ENCODE measurements around the gene UVSSA. TPM values are rescaled to one million over a fixed set of nuclear protein-coding genes. Genes with fewer than 3 reads are reported as not detected.

UVSSA gene
- total RNA-seq, 1 donor from 2014 or later: 22.1 TPM

- H3K4me3 Mint-ChIP-seq (ENCODE audit: unreplicated experiment): no peak overlapping the region
- H3K36me3 Mint-ChIP-seq (ENCODE audit: low read depth, unreplicated experiment): peaks cover 14% of the 10 kb centered on the region
- H3K27ac Mint-ChIP-seq (ENCODE audit: unreplicated experiment): no peak overlapping the region
- DNase-seq (ENCODE audit: low spot score): no peak
- peaks cover 8% of the 10 kb centered on the region for H3K27me3 Mint-ChIP-seq (ENCODE audit: unreplicated experiment)
- H3K4me1 Mint-ChIP-seq (ENCODE audit: unreplicated experiment): peaks cover 3% of the 10 kb centered on the region
- TF ChIP-seq, protein P1, sequence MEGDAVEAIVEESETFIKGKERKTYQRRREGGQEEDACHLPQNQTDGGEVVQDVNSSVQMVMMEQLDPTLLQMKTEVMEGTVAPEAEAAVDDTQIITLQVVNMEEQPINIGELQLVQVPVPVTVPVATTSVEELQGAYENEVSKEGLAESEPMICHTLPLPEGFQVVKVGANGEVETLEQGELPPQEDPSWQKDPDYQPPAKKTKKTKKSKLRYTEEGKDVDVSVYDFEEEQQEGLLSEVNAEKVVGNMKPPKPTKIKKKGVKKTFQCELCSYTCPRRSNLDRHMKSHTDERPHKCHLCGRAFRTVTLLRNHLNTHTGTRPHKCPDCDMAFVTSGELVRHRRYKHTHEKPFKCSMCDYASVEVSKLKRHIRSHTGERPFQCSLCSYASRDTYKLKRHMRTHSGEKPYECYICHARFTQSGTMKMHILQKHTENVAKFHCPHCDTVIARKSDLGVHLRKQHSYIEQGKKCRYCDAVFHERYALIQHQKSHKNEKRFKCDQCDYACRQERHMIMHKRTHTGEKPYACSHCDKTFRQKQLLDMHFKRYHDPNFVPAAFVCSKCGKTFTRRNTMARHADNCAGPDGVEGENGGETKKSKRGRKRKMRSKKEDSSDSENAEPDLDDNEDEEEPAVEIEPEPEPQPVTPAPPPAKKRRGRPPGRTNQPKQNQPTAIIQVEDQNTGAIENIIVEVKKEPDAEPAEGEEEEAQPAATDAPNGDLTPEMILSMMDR (IDR thresholded peaks at IDR 0.05; ENCODE audit: unreplicated experiment): no peak
- H3K9me3 Mint-ChIP-seq (ENCODE audit: unreplicated experiment): no peaks in the 10 kb centered on the region
These were observed 21.1 kb upstream of the UVSSA start for GRCh38 chr4:1325681-1326635.

DNA sequence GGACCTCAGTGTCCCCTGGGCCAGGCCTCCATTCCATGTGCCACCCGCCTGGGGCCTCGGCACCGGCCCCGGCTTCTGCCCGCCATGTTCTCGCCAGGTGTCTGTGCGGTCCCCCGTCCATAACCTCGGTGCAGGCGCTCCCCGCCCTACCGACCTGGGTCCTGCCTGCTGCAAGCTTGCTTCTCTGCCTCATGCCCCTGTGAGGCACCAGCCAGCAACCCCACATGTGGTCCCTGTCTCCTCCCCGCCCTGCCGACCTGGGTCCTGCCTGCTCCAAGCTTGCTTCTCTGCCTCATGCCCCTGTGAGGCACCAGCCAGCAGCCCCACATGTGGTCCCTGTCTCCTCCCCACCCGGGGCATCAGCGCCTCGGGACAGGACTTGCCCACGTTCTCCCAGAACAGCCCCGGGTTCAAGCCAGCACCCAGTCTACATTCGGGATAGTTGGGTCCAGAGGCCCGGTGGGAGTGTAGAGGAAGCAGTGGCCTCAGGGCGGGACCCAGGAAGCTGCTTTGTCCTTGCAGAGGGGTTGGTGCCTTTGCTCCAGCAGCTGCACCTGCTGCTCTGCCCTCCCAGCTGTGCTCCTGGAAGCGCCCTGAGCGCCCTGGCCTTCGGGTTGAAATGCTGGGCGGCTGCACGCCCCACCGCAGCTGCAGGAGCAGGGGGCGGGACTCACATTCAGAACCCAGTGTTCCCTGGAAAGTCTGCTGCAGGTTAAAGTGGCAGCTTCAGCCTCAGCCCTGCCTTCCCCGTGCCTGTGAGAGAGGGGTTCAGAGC is 20.1 kb upstream of the UVSSA start:
- Mint-ChIP-seq H3K4me3 (ENCODE audit: unreplicated experiment) (no peak overlapping the region), H3K27ac (ENCODE audit: unreplicated experiment) (no peak overlapping the region), H3K4me1 (ENCODE audit: unreplicated experiment) (peaks cover 3% of the 10 kb centered on the region), H3K36me3 (ENCODE audit: low read depth, unreplicated experiment) (peaks cover 12% of the 10 kb centered on the region), H3K9me3 (ENCODE audit: unreplicated experiment) (no peaks in the 10 kb centered on the region), H3K27me3 (ENCODE audit: unreplicated experiment) (peaks cover 6% of the 10 kb centered on the region)
- TF ChIP-seq, protein P1 (IDR thresholded peaks at IDR 0.05; ENCODE audit: unreplicated experiment): no peak
- no peak for DNase-seq (ENCODE audit: low spot score)

GRCh38 chr4:1327526-1328266 is 19.3 kb upstream of the UVSSA start:
- TF ChIP-seq, protein P1 (IDR thresholded peaks at IDR 0.05; ENCODE audit: unreplicated experiment): no peak
- peaks cover 6% of the 10 kb centered on the region for H3K27me3 Mint-ChIP-seq (ENCODE audit: unreplicated experiment)

GRCh38 chr4:1328267-1329155 is 18.5 kb upstream of the UVSSA start:
- no peak for DNase-seq (ENCODE audit: low spot score)
- Mint-ChIP-seq H3K4me1 (ENCODE audit: unreplicated experiment) (peaks cover 3% of the 10 kb centered on the region), H3K27ac (ENCODE audit: unreplicated experiment) (no peak overlapping the region), H3K9me3 (ENCODE audit: unreplicated experiment) (no peaks in the 10 kb centered on the region), H3K4me3 (ENCODE audit: unreplicated experiment) (no peak overlapping the region), H3K27me3 (ENCODE audit: unreplicated experiment) (peaks cover 6% of the 10 kb centered on the region), H3K36me3 (ENCODE audit: low read depth, unreplicated experiment) (peaks cover 12% of the 10 kb centered on the region)
- TF ChIP-seq, protein P1 (IDR thresholded peaks at IDR 0.05; ENCODE audit: unreplicated experiment): no peak

More at GRCh38 chr4:1327526-1328266, 19.3 kb upstream of the UVSSA start:
- Mint-ChIP-seq H3K9me3 (ENCODE audit: unreplicated experiment) (no peaks in the 10 kb centered on the region), H3K36me3 (ENCODE audit: low read depth, unreplicated experiment) (peaks cover 12% of the 10 kb centered on the region), H3K27ac (ENCODE audit: unreplicated experiment) (no peak overlapping the region), H3K4me1 (ENCODE audit: unreplicated experiment) (peaks cover 3% of the 10 kb centered on the region), H3K4me3 (ENCODE audit: unreplicated experiment) (no peak overlapping the region)
- no peak for DNase-seq (ENCODE audit: low spot score)

All from endothelial cell (in vitro differentiated cells).